Measurements from ENCODE around the gene IL26. TPM values are rescaled to one million over a fixed set of nuclear protein-coding genes. Genes with fewer than 3 reads are reported as not detected.
"Not testable (repeated sequence)": the region's sequence is repeated elsewhere in the genome, so short reads cannot be mapped to it uniquely, and the experiment has no call there.

IL26 gene
- total RNA-seq, 1 experiment from 2014 or later: not detected

DNA sequence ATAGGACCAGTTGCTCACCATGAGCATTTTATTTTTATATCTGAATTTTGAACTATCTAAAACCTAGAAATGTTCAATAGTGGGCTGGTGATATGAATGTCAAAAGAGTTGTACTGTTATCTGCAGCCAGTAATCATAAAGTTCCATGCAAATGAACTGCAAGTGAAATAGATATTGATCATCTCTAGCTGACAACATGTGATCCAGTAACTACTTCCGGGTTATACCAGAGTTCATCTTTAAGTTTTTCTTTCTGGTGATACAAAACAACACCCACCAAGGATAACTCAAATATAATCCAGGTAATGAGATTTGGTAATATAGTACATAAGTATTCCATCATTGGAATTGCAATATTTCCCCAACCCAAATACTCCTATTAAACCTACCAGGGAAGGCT, 4.1 kb downstream of the IL26 start:
- no peak overlapping the region for H3K9ac ChIP-seq (ENCODE audit: low read length)
- no peak for DNase-seq
- no peaks in the 10 kb centered on the region for H3K79me2 ChIP-seq (ENCODE audit: low read length)
- intact Hi-C loops (cut with micrococcal nuclease): loop anchor here (10.0 kb wide), 1 partner anchor 453 kb away; no protein-coding TSS in a partner anchor
- ChIA-PET CTCF (no interaction called here), POLR2A (ENCODE audit: unreplicated experiment) (no interaction called here)
- peaks cover 25% of the 10 kb centered on the region for H3K4me1 ChIP-seq (ENCODE audit: insufficient read depth, low read length)
- peaks cover 27% of the 10 kb centered on the region for H3K27me3 ChIP-seq (ENCODE audit: low read length)
- H4K20me1 ChIP-seq (ENCODE audit: low read length): no peaks in the 10 kb centered on the region
- no peaks in the 10 kb centered on the region for H3K36me3 ChIP-seq (ENCODE audit: low read depth, low read length)
- H3K4me2 ChIP-seq (ENCODE audit: low read length): no peak overlapping the region
- no peak for TF ChIP-seq EZH2phosphoT487 (IDR thresholded peaks at IDR 0.05; ENCODE audit: borderline replicate concordance, low read length)
- TF ChIP-seq EZH2 (IDR thresholded peaks at IDR 0.05; ENCODE audit: low read length, unreplicated experiment): no peak
- TF ChIP-seq, protein P1, sequence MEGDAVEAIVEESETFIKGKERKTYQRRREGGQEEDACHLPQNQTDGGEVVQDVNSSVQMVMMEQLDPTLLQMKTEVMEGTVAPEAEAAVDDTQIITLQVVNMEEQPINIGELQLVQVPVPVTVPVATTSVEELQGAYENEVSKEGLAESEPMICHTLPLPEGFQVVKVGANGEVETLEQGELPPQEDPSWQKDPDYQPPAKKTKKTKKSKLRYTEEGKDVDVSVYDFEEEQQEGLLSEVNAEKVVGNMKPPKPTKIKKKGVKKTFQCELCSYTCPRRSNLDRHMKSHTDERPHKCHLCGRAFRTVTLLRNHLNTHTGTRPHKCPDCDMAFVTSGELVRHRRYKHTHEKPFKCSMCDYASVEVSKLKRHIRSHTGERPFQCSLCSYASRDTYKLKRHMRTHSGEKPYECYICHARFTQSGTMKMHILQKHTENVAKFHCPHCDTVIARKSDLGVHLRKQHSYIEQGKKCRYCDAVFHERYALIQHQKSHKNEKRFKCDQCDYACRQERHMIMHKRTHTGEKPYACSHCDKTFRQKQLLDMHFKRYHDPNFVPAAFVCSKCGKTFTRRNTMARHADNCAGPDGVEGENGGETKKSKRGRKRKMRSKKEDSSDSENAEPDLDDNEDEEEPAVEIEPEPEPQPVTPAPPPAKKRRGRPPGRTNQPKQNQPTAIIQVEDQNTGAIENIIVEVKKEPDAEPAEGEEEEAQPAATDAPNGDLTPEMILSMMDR (conservative IDR thresholded peaks at IDR 0.05; ENCODE audit: low read depth, low read length): no peak
- no peak overlapping the region for H2AFZ ChIP-seq (ENCODE audit: low read length)
- no peak overlapping the region for H3K27ac ChIP-seq (ENCODE audit: low read length)
- H3K9me3 ChIP-seq (ENCODE audit: low read length): no peaks in the 10 kb centered on the region
- no peaks in the 10 kb centered on the region for H3K9me2 ChIP-seq (replicated peaks; ENCODE audit: low read length)
- no peak overlapping the region for H3K4me3 ChIP-seq (ENCODE audit: low read length)
- no peak for ATAC-seq
- H3F3A ChIP-seq (ENCODE audit: low read length, unreplicated experiment): no peaks in the 10 kb centered on the region
- BruUV-seq (replicated peaks): no TSS peak

DNA sequence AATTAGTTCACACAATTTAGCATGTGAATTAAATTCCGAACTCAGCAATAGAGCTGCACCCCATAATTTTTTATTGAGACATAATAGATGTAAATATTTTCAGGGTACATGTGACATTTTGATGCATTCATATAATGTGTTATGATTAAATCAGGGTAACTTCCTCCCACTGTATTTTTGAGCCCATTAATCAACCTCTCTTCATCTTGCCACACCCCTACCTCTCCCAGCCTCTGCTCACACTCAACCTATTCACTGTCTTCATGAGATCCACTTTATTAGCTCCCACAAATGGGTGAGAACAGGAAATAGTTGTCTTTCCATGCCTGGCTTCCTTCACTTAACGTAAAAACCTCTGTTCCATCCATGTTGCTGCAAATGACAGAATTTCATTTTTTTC, 14.7 kb downstream of the IL26 start:
- no peak for ATAC-seq
- Histone ChIP-seq H3K9ac (ENCODE audit: low read length) (no peak overlapping the region), H3K4me2 (ENCODE audit: low read length) (no peak overlapping the region), H3K4me3 (ENCODE audit: low read length) (no peak overlapping the region), H3K36me3 (ENCODE audit: low read depth, low read length) (no peaks in the 10 kb centered on the region), H3K79me2 (ENCODE audit: low read length) (no peaks in the 10 kb centered on the region), H3F3A (ENCODE audit: low read length, unreplicated experiment) (no peaks in the 10 kb centered on the region), H3K27ac (ENCODE audit: low read length) (no peak overlapping the region), H3K9me2 (replicated peaks; ENCODE audit: low read length) (no peaks in the 10 kb centered on the region), H4K20me1 (ENCODE audit: low read length) (no peaks in the 10 kb centered on the region), H3K9me3 (ENCODE audit: low read length) (no peaks in the 10 kb centered on the region), H3K4me1 (ENCODE audit: insufficient read depth, low read length) (no peaks in the 10 kb centered on the region), H2AFZ (ENCODE audit: low read length) (no peak overlapping the region), H3K27me3 (ENCODE audit: low read length) (peaks cover 77% of the 10 kb centered on the region)
- CTCF ChIA-PET: no interaction called here
- DNase-seq: no peak
- no peak for TF ChIP-seq EZH2phosphoT487 (IDR thresholded peaks at IDR 0.05; ENCODE audit: borderline replicate concordance, low read length)
- no peak for TF ChIP-seq EZH2 (IDR thresholded peaks at IDR 0.05; ENCODE audit: low read length, unreplicated experiment)
- TF ChIP-seq, protein P1 (conservative IDR thresholded peaks at IDR 0.05; ENCODE audit: low read depth, low read length): no peak
- no TSS peak for BruUV-seq (replicated peaks)
- POLR2A ChIA-PET (ENCODE audit: unreplicated experiment): interaction anchor here (0.5 kb wide), 1 partner anchor 103 kb away, joined by 10 read pairs; no protein-coding TSS in a partner anchor
- intact Hi-C loops (cut with micrococcal nuclease): no loop called here

DNA sequence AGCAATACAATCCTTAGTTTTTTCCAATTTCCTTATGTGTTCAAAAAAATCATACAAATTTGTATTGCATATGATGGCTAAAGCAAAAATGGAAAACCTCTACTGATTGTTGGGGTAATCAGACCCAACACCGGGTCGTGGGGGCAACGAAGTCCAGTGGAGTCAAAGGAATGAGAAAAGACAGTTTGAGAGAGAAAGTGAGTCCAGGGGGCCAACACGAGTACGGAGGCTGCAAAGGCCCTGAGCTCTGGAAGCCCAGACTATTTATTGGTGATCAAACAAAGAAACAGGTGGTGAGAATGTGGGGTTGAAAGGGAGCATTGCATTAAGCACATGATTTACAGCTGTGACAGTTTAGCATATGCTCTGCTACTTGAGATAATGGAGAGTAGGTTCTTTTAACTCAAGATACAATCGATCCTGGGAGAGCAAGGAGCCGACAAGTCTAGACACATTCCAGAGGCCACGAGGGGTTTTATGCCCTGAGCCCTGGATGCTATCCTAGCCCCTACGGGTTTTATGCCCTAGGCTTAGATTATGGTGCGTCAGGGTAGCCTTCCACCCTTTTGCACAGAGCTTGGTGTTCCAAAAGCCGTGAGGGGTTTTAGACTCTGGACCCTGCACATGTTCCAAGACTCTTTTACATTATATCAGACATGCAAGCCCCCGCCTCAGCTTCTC, 16.4 kb downstream of the IL26 start:
- H3K79me2 ChIP-seq (ENCODE audit: low read length); H3F3A ChIP-seq (ENCODE audit: low read length, unreplicated experiment); H3K9me3 ChIP-seq (ENCODE audit: low read length); DNase-seq; H3K4me2 ChIP-seq (ENCODE audit: low read length); H3K4me3 ChIP-seq (ENCODE audit: low read length); H3K9ac ChIP-seq (ENCODE audit: low read length); BruUV-seq (replicated peaks); H3K4me1 ChIP-seq (ENCODE audit: insufficient read depth, low read length); H3K36me3 ChIP-seq (ENCODE audit: low read depth, low read length); intact Hi-C loops (cut with micrococcal nuclease); H2AFZ ChIP-seq (ENCODE audit: low read length); H3K9me2 ChIP-seq (replicated peaks; ENCODE audit: low read length); CTCF ChIA-PET; H4K20me1 ChIP-seq (ENCODE audit: low read length); ATAC-seq; POLR2A ChIA-PET (ENCODE audit: unreplicated experiment); H3K27ac ChIP-seq (ENCODE audit: low read length): not testable (repeated sequence)
- H3K27me3 ChIP-seq (ENCODE audit: low read length): peaks cover 82% of the 10 kb centered on the region
